HepG2 (cell line): ENCODE results near the gene PHF13. TPM values are rescaled to one million over a fixed set of nuclear protein-coding genes. Genes with fewer than 3 reads are reported as not detected.

Experiments
- ATAC-seq: fragments of 200-7000 bp; cut with Tn5 transposase; 3 replicates; pipeline ENCODE4 v1.9.1; 2020; ENCODE audit warnings: mild to moderate bottlenecking, moderate library complexity
- BruUV-seq: library from RNA; stranded (reverse); fragments of 400-500 nt; replicated peaks from 2 replicates; lab custom pipeline; 2021; lab: Mats Ljungman, UMichigan
- CTCF ChIA-PET: fragments of 300-600 bp; formaldehyde crosslinking; extraction: SDS; loops from one replicate; lab custom pipeline; 2021; ENCODE audit warnings: low total read pairs, inconsistent platforms, low intra/inter-chr PET ratio; lab: Yijun Ruan, JAX
- POLR2A ChIA-PET: fragments of 350-600 bp; sonication (Branson Sonifier 250); formaldehyde crosslinking; loops from one replicate; lab custom pipeline; 2020; ENCODE audit warnings: antibody characterized with exemption, inconsistent platforms; lab: Yijun Ruan, JAX
- DNase-seq: peaks from one replicate; pipeline ENCODE4 v3.0.0-alpha.2; 2015; ENCODE audit warnings: low spot score
- FAIRE-seq: peaks from 3 replicates; lab custom pipeline; 2011; peaks lifted over from hg19 to GRCh38; lab: Jason Lieb, UNC
- H2AFZ ChIP-seq: one replicate; pipeline ENCODE4 v1.6.1; 2011; ENCODE audit warnings: low read length, inconsistent platforms
- H3K27ac ChIP-seq: fragments of 300-600 bp; 3 replicates; pipeline ENCODE4 v1.8.0; 2011; ENCODE audit warnings: mixed run types, mild to moderate bottlenecking, mixed read lengths, low read length, inconsistent platforms; ENCODE audit not compliant: insufficient read depth; ENCODE audit errors: extremely low read length
- H3K27me3 ChIP-seq, 2 experiments: fragments of 200-600 bp in 1 of 2; 2 replicates in 1 of 2; 3 replicates in 1 of 2; pipeline versions ENCODE4 v1.6.0 to v1.8.0; 2011; ENCODE audit warnings: low read length in 2 of 2, mild to moderate bottlenecking in 2 of 2, moderate library complexity in 2 of 2, inconsistent platforms in 1 of 2; ENCODE audit not compliant: insufficient read depth in 2 of 2, control insufficient read depth in 1 of 2
- H3K36me3 ChIP-seq, 2 experiments: fragments of 200-600 bp in 1 of 2; replicated peaks in 1 of 2; 2 replicates in 1 of 2; 3 replicates in 1 of 2; pipeline versions ENCODE4 v1.5.1 to v1.8.0; 2011; ENCODE audit warnings: low read length in 2 of 2, inconsistent platforms in 1 of 2; ENCODE audit not compliant: insufficient read depth in 2 of 2, control insufficient read depth in 1 of 2
- H3K4me1 ChIP-seq: 2 replicates; pipeline ENCODE4 v1.5.1; 2012; ENCODE audit warnings: low read length, inconsistent platforms; ENCODE audit not compliant: insufficient read depth
- H3K4me2 ChIP-seq: 2 replicates; pipeline ENCODE4 v1.6.0; 2011; ENCODE audit warnings: low read depth, low read length, inconsistent platforms
- H3K4me3 ChIP-seq, 3 experiments: fragments of 200-600 bp in 1 of 3; sonication (generic), shearing (Covaris generic) in 1 of 3; replicated peaks in 1 of 3; 2 replicates each; pipeline ENCODE4 v1.5.1; 2011 to 2016; ENCODE audit warnings: low read length in 3 of 3, inconsistent platforms in 2 of 3, low read depth in 2 of 3, mild to moderate bottlenecking in 2 of 3, control low read depth in 1 of 3, mixed read lengths in 1 of 3; ENCODE audit not compliant: insufficient read depth in 1 of 3
- H3K79me2 ChIP-seq: one replicate; pipeline ENCODE4 v1.6.1; 2011; ENCODE audit warnings: low read length, inconsistent platforms; ENCODE audit not compliant: insufficient read depth
- H3K9ac ChIP-seq: 2 replicates; pipeline ENCODE4 v1.6.0; 2011; ENCODE audit warnings: mild to moderate bottlenecking, low read depth, low read length, inconsistent platforms; ENCODE audit not compliant: insufficient read depth
- H3K9me3 ChIP-seq: 2 replicates; pipeline ENCODE4 v1.5.1; 2012; ENCODE audit warnings: mild to moderate bottlenecking, low read length
- H4K20me1 ChIP-seq: 2 replicates; pipeline ENCODE4 v1.6.0; 2011; ENCODE audit warnings: inconsistent platforms, mild to moderate bottlenecking, low read length, moderate library complexity; ENCODE audit not compliant: insufficient read depth
- BRD4 ChIP-seq: sonication (generic); formaldehyde crosslinking; IDR thresholded peaks from 2 replicates; pipeline ENCODE4 v1.4.0; 2020; ENCODE audit warnings: missing genetic modification reagents
- EZH2 ChIP-seq: conservative IDR thresholded peaks from 2 replicates; pipeline ENCODE4 v1.6.1; 2012; ENCODE audit warnings: mild to moderate bottlenecking, low read depth, low read length, moderate library complexity
- HES4 ChIP-seq: sonication (generic); formaldehyde crosslinking; IDR thresholded peaks from 2 replicates; pipeline ENCODE4 v1.9.0; 2021; ENCODE audit warnings: mild to moderate bottlenecking, missing genetic modification reagents, borderline replicate concordance
- LCORL ChIP-seq, 2 experiments: fragments of 450-650 bp in 1 of 2; sonication (generic) in 1 of 2; formaldehyde crosslinking in 1 of 2; IDR thresholded peaks; 2 replicates each; pipeline versions ENCODE4 v1.5.0 to v1.6.1; 2017 to 2020; ENCODE audit warnings: antibody characterized with exemption in 1 of 2, missing genetic modification reagents in 1 of 2
- SIN3A ChIP-seq: IDR thresholded peaks from 2 replicates; pipeline ENCODE4 v1.6.1; 2011; ENCODE audit warnings: low read depth, mild to moderate bottlenecking, control low read depth, low read length, borderline replicate concordance
- TRIM24 ChIP-seq: sonication (generic); formaldehyde crosslinking; IDR thresholded peaks from 2 replicates; pipeline ENCODE4 v1.8.0; 2022; ENCODE audit warnings: mild to moderate bottlenecking, missing genetic modification reagents
- ZFP91 ChIP-seq: sonication (generic); formaldehyde crosslinking; IDR thresholded peaks from 2 replicates; pipeline ENCODE4 v1.9.0; 2022; ENCODE audit warnings: missing genetic modification reagents, mild to moderate bottlenecking, borderline replicate concordance
- ZKSCAN8 ChIP-seq: IDR thresholded peaks from 2 replicates; pipeline ENCODE4 v1.6.1; 2016; ENCODE audit warnings: borderline replicate concordance, missing genetic modification reagents, missing compliant biosample characterization
- ZNF124 ChIP-seq: sonication (generic); formaldehyde crosslinking; IDR thresholded peaks from 2 replicates; pipeline ENCODE4 v1.4.0; 2020; ENCODE audit warnings: missing genetic modification reagents
- ZNF160 ChIP-seq: sonication (generic); formaldehyde crosslinking; IDR thresholded peaks from 2 replicates; pipeline ENCODE4 v1.8.0; 2022; ENCODE audit warnings: mild to moderate bottlenecking, inconsistent platforms, missing genetic modification reagents
- ZNF281 ChIP-seq: sonication (generic); formaldehyde crosslinking; IDR thresholded peaks from 2 replicates; pipeline ENCODE4 v1.4.0; 2020; ENCODE audit warnings: missing genetic modification reagents, borderline replicate concordance
- ZNF704 ChIP-seq: sonication (generic); formaldehyde crosslinking; IDR thresholded peaks from 2 replicates; pipeline ENCODE4 v1.8.1; 2023; ENCODE audit warnings: mild to moderate bottlenecking, inconsistent platforms, moderate library complexity, missing genetic modification reagents, borderline replicate concordance
- WGBS: methylation state at CpG from one replicate; pipeline ENCODE4 v1.1.6; 2017; ENCODE audit warnings: low lambda C conversion rate; 5-methylcytosine and 5-hydroxymethylcytosine counted together
- in situ Hi-C: cut with HindIII; loops from 2 replicates; pipeline ENCODE4 v1.10.0; 2017; ENCODE audit warnings: low pct_unique_long_range_greater_than_20kb; ENCODE audit not compliant: extremely low pct_ligation_motif_present
- intact Hi-C: fragments of 100-400 bp; cut with micrococcal nuclease; formaldehyde crosslinking; loops from one replicate; pipeline ENCODE4 v1.10.0; 2022; ENCODE audit not compliant: unreplicated experiment
- polyA plus RNA-seq, 8 experiments: library from polyadenylated mRNA; depleted of rRNA in 3 of 8; stranded (reverse) in 7 of 8; unstranded in 1 of 8; fragments of >200 nt; fragmentation: Illumina TruSeq in 4 of 8; extraction: Trizol in 4 of 8; gene quantifications; 2 replicates each; pipeline versions ENCODE4 v1.2.1 to v1.2.3, GENCODE V29; 2011 to 2016; ENCODE audit warnings: low read depth in 4 of 8, missing spikeins in 1 of 8, mixed read lengths in 1 of 8; ENCODE audit not compliant: insufficient read depth in 1 of 8
- total RNA-seq, 5 experiments: library from RNA; depleted of rRNA; stranded (reverse); fragments of >200 nt; fragmentation: Illumina TruSeq; extraction: Trizol; gene quantifications; 2 replicates each; pipeline ENCODE4 v1.2.3, GENCODE V29; 2016; ENCODE audit warnings: low read depth in 1 of 5

The PHF13 gene
- total and polyA plus RNA-seq, 2 of the 13 experiments (the other 11 are each of a cell fraction or from before 2014, with no cell fraction given), result 4.7 to 7.4 TPM

- no peaks in the 10 kb centered on the region for H3K27me3 ChIP-seq
- peak; percentile 87; the same call in 1 of the 2 replicates for TF ChIP-seq ZNF704 (CRISPR knock-in tag)
- 0 out of 2 replicates have a peak, but pooled peaks have one; percentile 29 for TF ChIP-seq ZNF160
- no peak for TF ChIP-seq ZNF124 (CRISPR knock-in tag)
- no peak for TF ChIP-seq ZKSCAN8 (CRISPR knock-in tag)
- TF ChIP-seq LCORL (IDR thresholded peaks at IDR 0.05), result no peak
- TF ChIP-seq LCORL (CRISPR knock-in tag; IDR thresholded peaks at IDR 0.05), result 0 out of 2 replicates have a peak, but pooled peaks have one; percentile 2
- TF ChIP-seq EZH2, result no peak
- TF ChIP-seq SIN3A, result no peak; the same call in 1 of the 2 replicates
- TF ChIP-seq BRD4 (CRISPR knock-in tag), result no peak
- TF ChIP-seq TRIM24 (CRISPR knock-in tag), result no peak
- no peak for TF ChIP-seq ZNF281 (CRISPR knock-in tag)
- TF ChIP-seq ZFP91 (CRISPR knock-in tag), result 0 out of 2 replicates have a peak, but pooled peaks have one; percentile 0
- TF ChIP-seq HES4 (CRISPR knock-in tag), result no peak
- TF ChIP-seq, all 625 proteins: peak for 4
- 66% methylated on average over 13 of the region's 14 CpGs for WGBS
- H3K9ac ChIP-seq, result peak overlapping the region; percentile 82
- in situ Hi-C loops (no loop called here), intact Hi-C loops (loop anchor here (1.0 to 2.0 kb wide), 2 partner anchors 22 to 24 kb away; partner anchors contain the start of gene NOL9)
- ChIA-PET POLR2A (interaction anchor here (0.8 to 1.8 kb wide), 6 partner anchors 8 to 343 kb away, joined by 3 to 6 read pairs (median 4); partner anchors contain the start of genes ICMT and NOL9), CTCF (no interaction called here)
- no peak for FAIRE-seq
- H3K79me2 ChIP-seq, result peaks cover 15% of the 10 kb centered on the region
- no TSS peak for BruUV-seq
- H4K20me1 ChIP-seq, result peaks cover 4% of the 10 kb centered on the region; the same call in 1 of the 2 replicates
- DNase-seq, result no peak
- H3K4me2 ChIP-seq, result peak overlapping the region; percentile 99
- no peak overlapping the region for H2AFZ ChIP-seq
- no peaks in the 10 kb centered on the region for H3K36me3 ChIP-seq
- H3K4me3 ChIP-seq, result peak overlapping the region; percentile 64 to 91 (median 88); a peak in 5 of 6 replicates
- no peaks in the 10 kb centered on the region for H3K9me3 ChIP-seq
- peak overlapping the region; percentile 84 for H3K27ac ChIP-seq
- peaks cover 57% of the 10 kb centered on the region for H3K4me1 ChIP-seq
- peak; percentile 2; the same call in 1 of the 3 replicates for ATAC-seq
Observed at GRCh38 chr1:6578624-6579373, 34.7 kb upstream of the PHF13 start.
